Measurements from ENCODE around the gene CCL1.

DNA sequence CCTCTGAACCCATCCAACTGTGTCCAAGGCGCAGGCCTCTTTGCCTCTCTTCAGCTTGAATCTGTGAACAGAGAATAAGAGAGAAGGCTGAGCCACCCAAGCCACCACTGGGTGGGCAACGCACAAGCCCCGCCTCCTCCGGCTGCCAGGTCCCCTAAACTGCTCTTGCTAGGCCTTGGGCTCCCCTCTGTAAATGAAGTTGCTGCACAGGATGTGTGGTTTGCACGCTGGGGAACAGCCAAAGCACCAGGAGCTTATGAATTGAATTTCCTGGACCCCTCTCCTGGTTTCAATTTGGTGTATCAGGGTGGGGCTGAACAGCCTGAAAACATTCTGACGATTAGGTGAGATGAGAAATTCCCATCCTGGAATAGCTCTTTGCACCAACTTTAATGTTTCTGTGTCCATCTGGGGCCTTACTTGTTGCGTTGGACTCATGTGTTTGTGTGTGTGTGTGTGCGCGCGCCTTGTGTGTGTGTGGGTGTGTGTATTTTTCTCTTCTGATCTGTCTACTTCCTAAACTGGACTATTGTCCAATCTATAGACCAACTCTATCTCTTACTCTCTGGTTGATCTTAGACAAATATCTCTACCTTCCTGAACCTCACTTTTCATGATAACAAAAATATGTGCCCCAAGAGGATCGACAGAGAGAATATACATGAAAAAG lies 2.3 kb downstream of the CCL1 start:
- TF ChIP-seq GATA3 (IDR thresholded peaks at IDR 0.05; ENCODE audit: low read depth, low read length) (no peak), GATA2 (IDR thresholded peaks at IDR 0.05; ENCODE audit: low read depth, low read length) (no peak)

Data from SH-SY5Y (cell line).